Measurements from ENCODE around the gene GPBP1L1.

The GPBP1L1 gene

DNA sequence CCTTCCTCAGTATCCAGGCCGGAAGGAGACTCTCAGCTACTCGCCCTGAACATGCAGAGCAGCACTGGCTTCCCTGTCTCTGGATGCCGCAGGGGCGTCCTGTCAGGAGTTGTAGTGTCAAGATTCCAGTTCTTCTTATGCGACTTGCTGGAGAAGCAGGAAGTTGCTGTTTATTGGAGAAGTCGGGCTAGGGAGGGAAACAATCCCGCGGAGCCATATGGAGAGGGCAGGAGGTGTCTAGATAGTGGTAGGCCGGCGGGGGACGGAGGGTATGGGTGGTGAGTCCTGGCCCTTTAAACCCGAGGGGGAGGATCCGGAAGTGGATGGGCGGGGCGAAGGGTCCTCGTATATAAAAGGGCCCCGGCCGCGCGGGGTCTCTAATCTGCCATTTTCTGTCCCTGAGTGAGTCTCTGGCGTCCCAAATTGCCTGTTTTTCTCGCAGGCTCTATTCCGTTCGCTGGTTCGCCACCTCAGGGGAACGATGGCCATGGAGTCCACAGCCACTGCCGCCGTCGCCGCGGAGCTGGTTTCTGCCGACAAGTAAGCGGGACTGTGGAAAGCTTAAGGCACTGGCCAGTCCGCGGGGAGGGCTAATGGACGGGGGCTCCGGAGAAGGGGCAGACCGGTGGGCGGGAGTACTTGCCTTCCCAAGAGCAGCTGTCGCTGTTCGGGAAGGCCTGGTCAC lies 102.5 kb downstream of the GPBP1L1 start, which contains the start of gene NASP (continued):
- TF ChIP-seq ZNF302 (tag by site-specific recombination; IDR thresholded peaks at IDR 0.05; ENCODE audit: low read depth) (no peak), TRIM28 (IDR thresholded peaks at IDR 0.05; ENCODE audit: borderline replicate concordance, low read length) (no peak), ZNF16 (tag by site-specific recombination; IDR thresholded peaks at IDR 0.05; ENCODE audit: low read depth) (no peak), ZXDB (tag by site-specific recombination; IDR thresholded peaks at IDR 0.05) (peak; percentile 95), HOXA7 (CRISPR knock-in tag; IDR thresholded peaks at IDR 0.05; ENCODE audit: borderline replicate concordance) (no peak), ZNF221 (tag by site-specific recombination; IDR thresholded peaks at IDR 0.05; ENCODE audit: borderline replicate concordance) (no peak), ZNF214 (tag by site-specific recombination; IDR thresholded peaks at IDR 0.05; ENCODE audit: borderline replicate concordance) (no peak), ZNF341 (tag by site-specific recombination; IDR thresholded peaks at IDR 0.05; ENCODE audit: low read depth) (peak; percentile 53), ZNF394 (tag by site-specific recombination; IDR thresholded peaks at IDR 0.05; ENCODE audit: borderline replicate concordance) (peak; percentile 87), OVOL3 (tag by site-specific recombination; IDR thresholded peaks at IDR 0.05) (0 out of 2 replicates have a peak, but pooled peaks have one; percentile 73)
- TF ChIP-seq, protein P1, sequence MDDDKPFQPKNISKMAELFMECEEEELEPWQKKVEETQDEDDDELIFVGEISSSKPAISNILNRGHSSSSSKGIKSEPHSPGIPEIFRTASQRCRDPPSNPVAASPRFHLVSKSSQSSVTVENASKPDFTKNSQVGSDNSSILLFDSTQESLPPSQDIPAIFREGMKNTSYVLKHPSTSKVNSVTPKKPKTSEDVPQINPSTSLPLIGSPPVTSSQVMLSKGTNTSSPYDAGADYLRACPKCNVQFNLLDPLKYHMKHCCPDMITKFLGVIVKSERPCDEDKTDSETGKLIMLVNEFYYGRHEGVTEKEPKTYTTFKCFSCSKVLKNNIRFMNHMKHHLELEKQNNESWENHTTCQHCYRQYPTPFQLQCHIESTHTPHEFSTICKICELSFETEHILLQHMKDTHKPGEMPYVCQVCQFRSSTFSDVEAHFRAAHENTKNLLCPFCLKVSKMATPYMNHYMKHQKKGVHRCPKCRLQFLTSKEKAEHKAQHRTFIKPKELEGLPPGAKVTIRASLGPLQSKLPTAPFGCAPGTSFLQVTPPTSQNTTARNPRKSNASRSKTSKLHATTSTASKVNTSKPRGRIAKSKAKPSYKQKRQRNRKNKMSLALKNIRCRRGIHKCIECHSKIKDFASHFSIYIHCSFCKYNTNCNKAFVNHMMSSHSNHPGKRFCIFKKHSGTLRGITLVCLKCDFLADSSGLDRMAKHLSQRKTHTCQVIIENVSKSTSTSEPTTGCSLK (tag by site-specific recombination; IDR thresholded peaks at IDR 0.05) = no peak
- TF ChIP-seq, protein P2, sequence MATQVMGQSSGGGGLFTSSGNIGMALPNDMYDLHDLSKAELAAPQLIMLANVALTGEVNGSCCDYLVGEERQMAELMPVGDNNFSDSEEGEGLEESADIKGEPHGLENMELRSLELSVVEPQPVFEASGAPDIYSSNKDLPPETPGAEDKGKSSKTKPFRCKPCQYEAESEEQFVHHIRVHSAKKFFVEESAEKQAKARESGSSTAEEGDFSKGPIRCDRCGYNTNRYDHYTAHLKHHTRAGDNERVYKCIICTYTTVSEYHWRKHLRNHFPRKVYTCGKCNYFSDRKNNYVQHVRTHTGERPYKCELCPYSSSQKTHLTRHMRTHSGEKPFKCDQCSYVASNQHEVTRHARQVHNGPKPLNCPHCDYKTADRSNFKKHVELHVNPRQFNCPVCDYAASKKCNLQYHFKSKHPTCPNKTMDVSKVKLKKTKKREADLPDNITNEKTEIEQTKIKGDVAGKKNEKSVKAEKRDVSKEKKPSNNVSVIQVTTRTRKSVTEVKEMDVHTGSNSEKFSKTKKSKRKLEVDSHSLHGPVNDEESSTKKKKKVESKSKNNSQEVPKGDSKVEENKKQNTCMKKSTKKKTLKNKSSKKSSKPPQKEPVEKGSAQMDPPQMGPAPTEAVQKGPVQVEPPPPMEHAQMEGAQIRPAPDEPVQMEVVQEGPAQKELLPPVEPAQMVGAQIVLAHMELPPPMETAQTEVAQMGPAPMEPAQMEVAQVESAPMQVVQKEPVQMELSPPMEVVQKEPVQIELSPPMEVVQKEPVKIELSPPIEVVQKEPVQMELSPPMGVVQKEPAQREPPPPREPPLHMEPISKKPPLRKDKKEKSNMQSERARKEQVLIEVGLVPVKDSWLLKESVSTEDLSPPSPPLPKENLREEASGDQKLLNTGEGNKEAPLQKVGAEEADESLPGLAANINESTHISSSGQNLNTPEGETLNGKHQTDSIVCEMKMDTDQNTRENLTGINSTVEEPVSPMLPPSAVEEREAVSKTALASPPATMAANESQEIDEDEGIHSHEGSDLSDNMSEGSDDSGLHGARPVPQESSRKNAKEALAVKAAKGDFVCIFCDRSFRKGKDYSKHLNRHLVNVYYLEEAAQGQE (tag by site-specific recombination; IDR thresholded peaks at IDR 0.05) = peak; percentile 33; the same call in 1 of the 2 replicates

DNA sequence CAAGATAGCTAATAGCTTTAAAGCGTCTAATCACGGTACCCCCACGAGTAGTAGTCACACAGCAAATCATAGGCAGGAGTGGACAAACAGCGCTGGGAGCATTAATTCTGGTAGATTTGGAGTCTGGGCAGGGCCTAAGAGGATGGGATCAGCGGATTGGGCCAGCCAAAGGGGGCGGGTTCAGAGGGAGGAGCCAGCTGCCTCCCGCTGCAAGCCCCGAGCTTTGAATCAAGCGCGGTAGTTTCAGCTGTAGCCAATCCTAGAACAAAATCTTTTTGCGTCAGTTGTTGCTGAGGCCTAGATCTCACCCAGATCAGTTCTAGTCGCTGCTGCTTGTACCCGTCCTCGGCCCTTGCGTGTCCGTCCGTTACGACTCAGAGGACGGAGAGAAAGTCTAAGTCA lies 103.1 kb downstream of the GPBP1L1 start:
- no peaks in the 10 kb centered on the region for H3K4me1 ChIP-seq (ENCODE audit: control insufficient read depth, insufficient read depth, low read length)
- TF ChIP-seq SP2 (tag by site-specific recombination; IDR thresholded peaks at IDR 0.05) (peak; percentile 56), ZNF37A (tag by site-specific recombination; IDR thresholded peaks at IDR 0.05) (no peak), ZSCAN23 (tag by site-specific recombination; IDR thresholded peaks at IDR 0.05) (no peak), HOXC10 (CRISPR knock-in tag; IDR thresholded peaks at IDR 0.05) (0 out of 2 replicates have a peak, but pooled peaks have one; percentile 53), REPIN1 (tag by site-specific recombination; IDR thresholded peaks at IDR 0.05; ENCODE audit: low read depth) (no peak)
- H3K27ac ChIP-seq (ENCODE audit: extremely low read depth, low read depth, low read length) = peak overlapping the region; percentile 90; the same call in 1 of the 2 replicates
- ChIA-PET POLR2A (interaction anchor here (0.5 to 3.2 kb wide), 19 partner anchors 9 to 1230 kb away, joined by 3 to 56 read pairs (median 4); partner anchors contain the start of genes AKR1A1, CCDC163, GPBP1L1 and MMACHC), CTCF (interaction anchor here (0.6 to 9.6 kb wide), 4 partner anchors 13 to 70 kb away, joined by 3 to 71 read pairs (median 4); no protein-coding TSS in a partner anchor)
- H3K36me3 ChIP-seq (ENCODE audit: control insufficient read depth in 2 of 2, insufficient read depth in 1 of 2, low read length in 2 of 2) = peaks cover 0 to 15% of the 10 kb centered on the region in 2 experiments; a peak in 2 of 3 replicates
- H3K9me3 ChIP-seq (ENCODE audit: control insufficient read depth, insufficient read depth, low read depth, low read length) = no peaks in the 10 kb centered on the region
- peak overlapping the region; percentile 79 for H3K4me3 ChIP-seq (ENCODE audit: low read depth, low read length)

All from HEK293 (cell line).